ENCODE data around the gene PUS1. TPM values are rescaled to one million over a fixed set of nuclear protein-coding genes. Genes with fewer than 3 reads are reported as not detected.
"Not testable (repeated sequence)": the region's sequence is repeated elsewhere in the genome, so short reads cannot be mapped to it uniquely, and the experiment has no call there.

PUS1 gene
- total RNA-seq, 2 experiments from 2014 or later, result 43.5 to 78.3 TPM

- Histone ChIP-seq H4K20me1 (ENCODE audit: insufficient read depth, low read length) (no peaks in the 10 kb centered on the region), H3K79me2 (ENCODE audit: insufficient read depth, low read depth, low read length) (peaks cover 6% of the 10 kb centered on the region; the same call in 1 of the 2 replicates), H3K9me2 (ENCODE audit: insufficient read depth, low read length) (no peaks in the 10 kb centered on the region), H3K9me3 (ENCODE audit: low read length) (no peaks in the 10 kb centered on the region), H3K4me2 (ENCODE audit: low read length) (no peak overlapping the region), H3K4me1 (ENCODE audit: insufficient read depth, low read length, poor library complexity, severe bottlenecking) (no peaks in the 10 kb centered on the region), H3K27ac (ENCODE audit: low read depth, low read length, poor library complexity, severe bottlenecking) (no peak overlapping the region), H2AFZ (ENCODE audit: low read length) (no peak overlapping the region), H3K4me3 (ENCODE audit: low read depth, low read length, poor library complexity, severe bottlenecking) (no peak overlapping the region), H3K36me3 (ENCODE audit: insufficient read depth, low read length) (peaks cover 75% of the 10 kb centered on the region)
- ChIA-PET POLR2A (interaction anchor here (0.6 kb wide), 1 partner anchor 27 kb away, joined by 4 read pairs; no protein-coding TSS in a partner anchor), CTCF (ENCODE audit: unreplicated experiment) (no interaction called here)
- no TSS peak for BruUV-seq (replicated peaks)
- TF ChIP-seq EZH2phosphoT487 (IDR thresholded peaks at IDR 0.05; ENCODE audit: borderline replicate concordance, low read depth, low read length), result no peak
- TF ChIP-seq, protein P1, sequence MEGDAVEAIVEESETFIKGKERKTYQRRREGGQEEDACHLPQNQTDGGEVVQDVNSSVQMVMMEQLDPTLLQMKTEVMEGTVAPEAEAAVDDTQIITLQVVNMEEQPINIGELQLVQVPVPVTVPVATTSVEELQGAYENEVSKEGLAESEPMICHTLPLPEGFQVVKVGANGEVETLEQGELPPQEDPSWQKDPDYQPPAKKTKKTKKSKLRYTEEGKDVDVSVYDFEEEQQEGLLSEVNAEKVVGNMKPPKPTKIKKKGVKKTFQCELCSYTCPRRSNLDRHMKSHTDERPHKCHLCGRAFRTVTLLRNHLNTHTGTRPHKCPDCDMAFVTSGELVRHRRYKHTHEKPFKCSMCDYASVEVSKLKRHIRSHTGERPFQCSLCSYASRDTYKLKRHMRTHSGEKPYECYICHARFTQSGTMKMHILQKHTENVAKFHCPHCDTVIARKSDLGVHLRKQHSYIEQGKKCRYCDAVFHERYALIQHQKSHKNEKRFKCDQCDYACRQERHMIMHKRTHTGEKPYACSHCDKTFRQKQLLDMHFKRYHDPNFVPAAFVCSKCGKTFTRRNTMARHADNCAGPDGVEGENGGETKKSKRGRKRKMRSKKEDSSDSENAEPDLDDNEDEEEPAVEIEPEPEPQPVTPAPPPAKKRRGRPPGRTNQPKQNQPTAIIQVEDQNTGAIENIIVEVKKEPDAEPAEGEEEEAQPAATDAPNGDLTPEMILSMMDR (conservative IDR thresholded peaks at IDR 0.05; ENCODE audit: low read length), result no peak
- intact Hi-C loops (cut with micrococcal nuclease; ENCODE audit: unreplicated experiment), result no loop called here
- no peak for DNase-seq (ENCODE audit: low spot score)
Measured at GRCh38 chr12:131983026-131983425, 54.0 kb downstream of the PUS1 start.

DNA sequence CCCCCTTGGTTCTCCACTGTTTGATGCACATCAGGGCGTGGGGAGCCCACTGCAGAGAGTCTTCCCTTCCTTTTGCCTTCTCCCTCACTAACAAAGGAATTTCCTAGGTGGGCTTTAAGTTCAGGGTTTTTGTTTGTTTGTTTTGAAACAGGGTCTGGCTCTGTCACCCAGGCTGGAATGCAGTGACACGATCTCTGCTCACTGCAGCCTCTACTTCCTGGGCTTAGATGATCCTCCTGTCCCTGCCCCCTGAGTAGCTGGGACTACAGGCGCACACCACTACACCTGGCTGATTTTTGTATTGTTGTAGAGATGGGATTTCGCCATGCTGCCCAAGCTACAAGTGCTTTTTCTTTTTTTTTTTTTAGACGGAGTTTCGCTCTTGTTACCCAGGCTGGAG lies 54.5 kb downstream of the PUS1 start:
- intact Hi-C loops (cut with micrococcal nuclease; ENCODE audit: unreplicated experiment), result no loop called here
- peaks cover 79% of the 10 kb centered on the region for H3K36me3 ChIP-seq (ENCODE audit: insufficient read depth, low read length)
- H3K27ac ChIP-seq (ENCODE audit: low read depth, low read length, poor library complexity, severe bottlenecking), result no peak overlapping the region
- no peak for DNase-seq (ENCODE audit: low spot score)
- TF ChIP-seq, protein P1 (conservative IDR thresholded peaks at IDR 0.05; ENCODE audit: low read length), result no peak
- no peak for TF ChIP-seq EZH2phosphoT487 (IDR thresholded peaks at IDR 0.05; ENCODE audit: borderline replicate concordance, low read depth, low read length)
- no peak overlapping the region for H3K4me2 ChIP-seq (ENCODE audit: low read length)
- no peak overlapping the region for H2AFZ ChIP-seq (ENCODE audit: low read length)
- H3K4me1 ChIP-seq (ENCODE audit: insufficient read depth, low read length, poor library complexity, severe bottlenecking), result no peaks in the 10 kb centered on the region
- POLR2A ChIA-PET, result interaction anchor here (0.6 kb wide), 1 partner anchor 26 kb away, joined by 4 read pairs; no protein-coding TSS in a partner anchor
- H4K20me1 ChIP-seq (ENCODE audit: insufficient read depth, low read length), result no peaks in the 10 kb centered on the region
- CTCF ChIA-PET (ENCODE audit: unreplicated experiment), result no interaction called here
- no peaks in the 10 kb centered on the region for H3K9me3 ChIP-seq (ENCODE audit: low read length)
- peaks cover 2% of the 10 kb centered on the region; the same call in 1 of the 2 replicates for H3K79me2 ChIP-seq (ENCODE audit: insufficient read depth, low read depth, low read length)
- H3K4me3 ChIP-seq (ENCODE audit: low read depth, low read length, poor library complexity, severe bottlenecking), result no peak overlapping the region
- BruUV-seq (replicated peaks), result no TSS peak
- H3K9me2 ChIP-seq (ENCODE audit: insufficient read depth, low read length), result no peaks in the 10 kb centered on the region

DNA sequence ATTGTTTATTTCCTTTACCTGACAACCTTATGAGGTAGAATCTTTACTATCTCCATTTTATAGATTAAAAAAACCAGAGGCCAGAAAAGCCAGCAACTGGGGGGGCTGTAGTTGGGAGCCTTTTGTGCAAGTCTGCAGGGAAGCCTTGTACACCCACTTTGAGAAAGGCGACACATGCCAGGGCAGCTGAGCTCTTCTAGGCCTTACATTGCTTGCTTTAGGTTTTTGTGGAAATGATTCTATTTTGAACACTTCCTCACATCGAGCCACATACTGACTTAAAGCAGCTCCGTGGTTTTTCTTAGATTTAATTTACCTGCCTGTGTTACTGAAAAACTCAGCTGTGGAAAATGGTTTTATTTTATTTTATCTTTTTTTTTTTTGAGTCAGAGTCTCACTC lies 55.3 kb downstream of the PUS1 start:
- no peaks in the 10 kb centered on the region for H3K4me1 ChIP-seq (ENCODE audit: insufficient read depth, low read length, poor library complexity, severe bottlenecking)
- no TSS peak for BruUV-seq (replicated peaks)
- H3K4me2 ChIP-seq (ENCODE audit: low read length), result no peak overlapping the region
- ChIA-PET CTCF (ENCODE audit: unreplicated experiment) (no interaction called here), POLR2A (no interaction called here)
- no peak overlapping the region for H3K4me3 ChIP-seq (ENCODE audit: low read depth, low read length, poor library complexity, severe bottlenecking)
- no peaks in the 10 kb centered on the region for H3K9me3 ChIP-seq (ENCODE audit: low read length)
- intact Hi-C loops (cut with micrococcal nuclease; ENCODE audit: unreplicated experiment), result no loop called here
- DNase-seq (ENCODE audit: low spot score), result no peak
- no peak overlapping the region for H3K27ac ChIP-seq (ENCODE audit: low read depth, low read length, poor library complexity, severe bottlenecking)
- H3K36me3 ChIP-seq (ENCODE audit: insufficient read depth, low read length), result peaks cover 86% of the 10 kb centered on the region
- H3K9me2 ChIP-seq (ENCODE audit: insufficient read depth, low read length), result no peaks in the 10 kb centered on the region
- no peaks in the 10 kb centered on the region for H4K20me1 ChIP-seq (ENCODE audit: insufficient read depth, low read length)
- H2AFZ ChIP-seq (ENCODE audit: low read length), result no peak overlapping the region
- TF ChIP-seq EZH2phosphoT487 (IDR thresholded peaks at IDR 0.05; ENCODE audit: borderline replicate concordance, low read depth, low read length), result no peak
- TF ChIP-seq, protein P1 (conservative IDR thresholded peaks at IDR 0.05; ENCODE audit: low read length), result no peak
- H3K79me2 ChIP-seq (ENCODE audit: insufficient read depth, low read depth, low read length), result no peaks in the 10 kb centered on the region

DNA sequence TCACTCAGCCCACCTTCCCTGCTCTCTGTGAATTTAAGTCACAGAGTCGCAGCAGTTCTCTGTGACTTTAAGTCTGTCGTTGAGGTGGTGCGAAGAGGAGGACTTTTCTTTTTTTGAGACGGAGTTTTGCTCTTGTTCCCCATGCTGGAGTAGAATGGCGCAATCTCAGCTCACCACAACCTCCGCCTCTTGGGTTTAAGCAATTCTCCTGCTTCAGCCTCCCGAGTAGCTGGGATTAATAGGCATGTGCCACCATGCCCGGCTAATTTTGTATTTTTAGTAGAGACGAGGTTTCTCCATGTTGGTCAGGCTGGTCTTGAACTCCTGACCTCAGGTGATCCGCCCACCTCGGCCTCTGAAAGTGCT lies 56.4 kb downstream of the PUS1 start:
- H3K9me3 ChIP-seq (ENCODE audit: low read length); CTCF ChIA-PET (ENCODE audit: unreplicated experiment); H3K9me2 ChIP-seq (ENCODE audit: insufficient read depth, low read length); H3K4me2 ChIP-seq (ENCODE audit: low read length); H3K4me1 ChIP-seq (ENCODE audit: insufficient read depth, low read length, poor library complexity, severe bottlenecking); intact Hi-C loops (cut with micrococcal nuclease; ENCODE audit: unreplicated experiment); BruUV-seq (replicated peaks); H4K20me1 ChIP-seq (ENCODE audit: insufficient read depth, low read length); H3K4me3 ChIP-seq (ENCODE audit: low read depth, low read length, poor library complexity, severe bottlenecking); H3K27ac ChIP-seq (ENCODE audit: low read depth, low read length, poor library complexity, severe bottlenecking); H3K79me2 ChIP-seq (ENCODE audit: insufficient read depth, low read depth, low read length); H2AFZ ChIP-seq (ENCODE audit: low read length); DNase-seq (ENCODE audit: low spot score): not testable (repeated sequence)
- H3K36me3 ChIP-seq (ENCODE audit: insufficient read depth, low read length), result peaks cover 88% of the 10 kb centered on the region
- POLR2A ChIA-PET, result interaction anchor here (1.3 kb wide), 1 partner anchor 23 kb away, joined by 4 read pairs; no protein-coding TSS in a partner anchor
